IPS-18c (cell line): ENCODE data around the gene OLFML2B.

Source experiments
- H3K4me3 ChIP-seq: 2 replicates; pipeline ENCODE4 v1.7.0; 2013; ENCODE audit warnings: low read depth, mild to moderate bottlenecking, low read length, moderate library complexity; ENCODE audit not compliant: insufficient read depth
- H3K9me3 ChIP-seq: one replicate; pipeline ENCODE4 v1.6.1; 2013; ENCODE audit warnings: mild to moderate bottlenecking, low read length, moderate library complexity; ENCODE audit not compliant: control insufficient read depth, insufficient read depth

OLFML2B gene

DNA sequence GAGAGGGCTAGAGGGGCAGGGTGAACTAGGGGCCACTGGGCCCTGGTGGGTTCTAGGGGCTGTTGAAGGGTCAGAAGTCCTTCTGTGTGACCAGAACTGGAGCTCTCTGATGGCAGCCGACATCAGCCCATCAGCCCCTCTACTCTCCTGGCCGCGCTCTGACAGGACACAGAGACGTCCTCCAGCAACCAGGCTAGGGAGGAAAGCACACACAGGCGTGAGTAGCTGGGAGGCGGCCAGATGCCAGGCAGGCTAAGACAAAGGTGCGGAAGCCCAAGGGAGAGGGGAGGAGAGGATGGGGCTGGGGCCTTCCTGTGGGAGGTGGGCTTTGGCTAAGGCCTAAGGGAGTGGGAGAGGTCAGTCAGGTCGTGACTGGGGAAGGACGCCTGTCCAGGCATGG, 50.8 kb downstream of the OLFML2B start:
- no peaks in the 10 kb centered on the region for H3K9me3 ChIP-seq

DNA sequence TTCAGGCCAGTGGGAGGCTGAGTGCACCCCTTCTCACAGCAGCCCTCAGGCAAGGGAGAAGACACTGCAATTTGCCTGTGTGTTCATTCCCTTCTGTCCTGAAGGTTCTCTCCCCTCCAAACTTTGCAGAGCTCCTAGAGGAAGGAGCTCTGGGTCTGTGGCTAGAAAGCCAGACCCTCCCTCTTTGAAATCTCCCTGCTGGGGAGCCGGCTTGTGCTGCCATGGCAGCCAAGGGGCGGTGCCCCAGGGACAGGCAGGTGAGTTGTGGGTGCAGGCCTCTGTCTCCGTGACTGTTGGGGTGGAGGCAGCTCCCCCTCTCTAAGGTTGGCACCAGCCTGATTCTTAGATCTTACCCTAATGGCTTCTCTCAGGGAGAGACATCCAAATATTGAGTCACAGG, 53.0 kb downstream of the OLFML2B start:
- Histone ChIP-seq H3K4me3 (no peak overlapping the region), H3K9me3 (no peaks in the 10 kb centered on the region)

More for the DNA sequence above, 50.8 kb downstream of the OLFML2B start:
- H3K4me3 ChIP-seq, result no peak overlapping the region

DNA sequence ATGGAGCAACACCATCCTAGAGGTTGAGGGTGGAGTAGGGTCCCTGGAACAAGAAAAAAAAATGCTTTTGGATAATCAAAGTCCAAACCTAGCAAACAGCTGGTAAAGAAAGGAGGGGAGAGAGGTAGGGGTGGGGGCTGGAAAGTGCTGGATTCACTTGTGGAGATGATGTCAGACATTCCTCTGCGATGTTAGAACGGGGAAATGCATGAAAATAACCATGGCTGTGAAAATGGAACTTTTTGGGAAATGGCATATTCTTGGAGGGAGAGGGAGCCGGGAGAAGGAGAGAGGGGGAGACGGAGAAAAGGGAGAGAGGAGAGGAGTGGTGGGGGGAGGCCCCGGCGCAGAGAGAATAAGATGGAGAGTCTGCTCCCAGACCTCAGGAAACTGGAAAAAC, 53.6 kb downstream of the OLFML2B start:
- Histone ChIP-seq H3K4me3 (no peak overlapping the region), H3K9me3 (no peaks in the 10 kb centered on the region)

DNA sequence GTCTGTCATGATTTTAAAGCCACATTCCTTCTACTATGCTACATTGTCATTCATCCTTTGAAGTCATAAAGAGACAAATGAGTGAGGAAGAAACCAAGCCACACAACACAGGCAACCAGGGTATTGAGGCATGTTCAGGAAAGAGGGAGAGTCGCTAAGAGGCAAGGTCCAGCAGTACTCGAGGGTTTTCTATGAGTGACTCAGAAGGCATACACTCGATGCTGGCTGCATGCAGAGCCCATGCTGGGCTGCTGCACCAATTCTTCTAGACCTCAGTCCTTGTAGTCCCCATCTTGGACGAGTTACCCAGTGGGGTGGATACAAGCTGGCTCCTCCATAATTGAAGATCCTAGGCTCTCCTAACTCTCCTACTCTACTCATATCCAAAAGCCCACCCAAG, 57.6 kb downstream of the OLFML2B start:
- H3K4me3 ChIP-seq, result no peak overlapping the region
- no peaks in the 10 kb centered on the region for H3K9me3 ChIP-seq

DNA sequence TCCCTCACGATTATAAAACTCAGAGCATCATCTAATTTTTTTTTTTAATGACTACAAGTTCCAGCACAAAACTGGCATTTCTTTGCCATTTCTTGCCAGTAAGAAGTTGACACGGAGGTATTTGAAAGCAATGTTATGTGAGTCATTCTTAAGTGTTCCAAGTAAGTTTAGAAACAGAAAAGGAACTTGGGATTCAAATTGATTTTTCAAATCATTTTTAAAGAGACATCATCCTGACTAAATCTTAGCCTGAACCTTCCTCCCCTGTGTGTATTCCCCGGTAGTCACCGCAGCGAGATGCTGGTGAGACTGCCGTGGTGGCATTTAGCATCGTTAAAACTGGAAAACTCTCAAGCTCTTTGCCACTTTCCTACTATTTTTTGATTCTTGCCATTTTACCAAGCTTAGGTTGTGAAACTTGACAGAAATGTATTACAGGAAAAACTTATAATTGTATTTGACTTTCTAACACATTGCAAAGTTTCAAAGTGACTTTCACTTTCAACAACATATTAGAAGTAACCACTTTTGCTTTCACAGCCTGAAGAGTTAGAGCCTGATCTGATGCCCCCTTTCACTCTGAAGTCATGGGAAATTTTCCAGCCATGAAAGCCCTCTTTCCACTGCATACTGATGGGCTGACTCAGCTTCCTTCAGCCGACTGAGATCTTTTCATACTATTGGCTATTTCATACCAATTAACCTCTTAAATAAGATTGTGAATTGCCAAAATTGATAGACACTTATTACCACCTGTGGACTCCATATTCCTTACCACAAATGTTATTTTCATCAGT, 61.4 kb downstream of the OLFML2B start:
- Histone ChIP-seq H3K9me3 (no peaks in the 10 kb centered on the region), H3K4me3 (no peak overlapping the region)

DNA sequence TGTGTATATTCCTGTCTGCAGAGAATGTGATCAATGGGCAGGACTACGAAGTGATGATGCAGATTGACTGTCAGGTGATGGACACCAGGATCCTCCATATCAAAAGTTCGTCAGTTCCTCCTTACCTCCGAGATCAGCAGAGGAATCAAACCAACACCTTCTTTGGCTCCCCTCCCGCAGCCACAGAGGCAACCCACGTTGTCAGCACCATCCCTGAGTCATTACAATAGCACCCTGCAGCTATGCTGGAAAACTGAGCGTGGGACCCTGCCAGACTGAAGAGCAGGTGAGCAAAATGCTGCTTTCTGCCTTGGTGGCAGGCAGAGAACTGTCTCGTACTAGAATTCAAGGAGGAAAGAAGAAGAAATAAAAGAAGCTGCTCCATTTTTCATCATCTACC, 65.2 kb downstream of the OLFML2B start:
- no peaks in the 10 kb centered on the region for H3K9me3 ChIP-seq
- no peak overlapping the region for H3K4me3 ChIP-seq

DNA sequence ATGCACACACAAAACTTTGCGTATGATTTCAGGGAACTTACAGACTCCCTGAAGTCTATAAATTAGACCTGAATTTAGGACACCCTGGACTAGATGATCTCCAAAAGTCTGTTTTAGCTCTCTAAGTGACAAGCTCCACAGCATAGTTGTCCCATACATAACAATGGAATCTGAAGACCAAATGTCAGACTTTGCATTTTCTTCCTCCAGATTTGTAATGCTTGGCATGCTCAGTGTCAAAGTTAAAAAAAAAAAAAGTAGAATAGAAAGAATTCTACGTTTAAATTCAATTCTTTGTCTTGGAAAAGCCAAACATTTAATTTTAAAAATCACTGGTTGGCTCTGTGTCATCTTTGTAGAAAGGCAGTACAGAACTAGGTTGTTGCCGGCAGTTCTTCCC, 66.7 kb downstream of the OLFML2B start:
- Histone ChIP-seq H3K4me3 (no peak overlapping the region), H3K9me3 (no peaks in the 10 kb centered on the region)

DNA sequence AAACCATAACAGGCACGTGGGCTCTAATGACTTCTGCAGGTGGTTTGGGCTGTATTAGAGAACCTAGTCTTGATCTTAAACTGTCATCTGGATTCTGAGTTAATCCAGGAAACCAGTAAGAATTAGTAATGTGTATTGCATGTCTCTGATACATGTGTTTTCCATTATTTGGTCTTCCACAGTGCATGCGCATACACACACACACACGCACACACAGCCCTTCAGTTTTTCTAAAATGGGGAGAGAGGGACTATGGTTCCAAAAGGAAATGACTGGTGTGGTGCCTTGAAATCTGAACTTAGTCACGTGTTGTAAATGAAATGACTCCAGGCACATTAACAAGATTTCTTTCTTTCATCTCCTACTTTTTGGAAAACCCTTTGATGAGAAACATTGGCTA, 67.6 kb downstream of the OLFML2B start:
- Histone ChIP-seq H3K4me3 (no peak overlapping the region), H3K9me3 (no peaks in the 10 kb centered on the region)

DNA sequence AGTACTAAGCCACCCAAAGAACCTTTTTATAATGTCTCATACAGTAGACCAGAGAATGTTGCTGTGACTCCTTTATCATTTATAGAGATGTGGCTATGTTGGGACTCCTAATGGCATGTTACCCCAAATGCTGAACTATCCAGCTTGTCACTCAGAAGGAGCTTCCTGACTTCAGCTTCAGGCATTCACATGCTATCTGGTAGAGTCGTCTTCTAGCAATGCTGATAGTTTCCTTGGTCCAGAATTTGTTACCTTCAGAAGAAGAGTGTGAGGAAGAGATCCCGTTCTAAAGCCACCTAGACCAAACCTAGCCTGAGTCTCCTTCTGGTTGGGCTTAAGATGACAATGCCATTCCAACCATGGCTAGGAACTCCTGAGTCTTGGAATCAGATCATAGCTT, 68.1 kb downstream of the OLFML2B start:
- no peaks in the 10 kb centered on the region for H3K9me3 ChIP-seq
- H3K4me3 ChIP-seq, result no peak overlapping the region

DNA sequence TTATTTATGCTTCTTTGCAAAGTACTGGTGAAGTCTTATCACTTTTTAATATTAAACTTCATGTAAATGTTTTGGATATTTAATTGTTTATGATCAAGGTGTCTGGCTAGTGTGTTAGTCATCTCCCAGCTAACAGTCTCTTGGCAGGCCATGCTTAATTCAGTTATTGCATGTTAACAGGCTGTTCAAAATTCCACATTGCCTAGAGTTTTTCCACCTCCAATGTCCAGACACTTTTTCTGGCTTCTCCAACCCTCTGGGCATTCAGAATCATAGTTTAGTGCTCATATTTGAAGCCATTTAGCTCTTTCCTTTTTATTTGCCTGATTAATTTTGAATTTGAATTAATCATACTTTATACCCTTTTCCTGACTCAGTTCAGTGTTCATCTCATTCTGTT, 69.2 kb downstream of the OLFML2B start:
- H3K9me3 ChIP-seq, result no peaks in the 10 kb centered on the region
- no peak overlapping the region for H3K4me3 ChIP-seq

DNA sequence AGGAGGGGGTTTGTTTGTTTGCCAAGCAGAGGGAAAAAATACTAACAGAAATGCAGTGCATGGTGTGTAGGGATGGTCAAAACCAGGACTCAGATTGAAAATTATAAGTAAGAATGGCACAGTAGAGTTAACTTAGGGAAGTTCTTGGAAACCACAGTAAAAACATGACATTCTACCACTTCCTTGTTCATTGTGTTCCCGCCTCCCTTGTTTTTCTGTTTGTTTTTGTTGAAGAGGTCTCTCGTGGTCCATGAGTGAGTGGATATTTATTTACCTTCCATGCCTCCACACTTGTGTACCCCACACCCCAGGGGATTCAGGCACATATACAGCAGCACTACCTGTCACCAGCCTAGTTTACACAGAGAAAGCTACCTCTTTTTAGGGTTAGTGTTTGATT, 69.6 kb downstream of the OLFML2B start:
- H3K9me3 ChIP-seq, result no peaks in the 10 kb centered on the region
- H3K4me3 ChIP-seq, result no peak overlapping the region

DNA sequence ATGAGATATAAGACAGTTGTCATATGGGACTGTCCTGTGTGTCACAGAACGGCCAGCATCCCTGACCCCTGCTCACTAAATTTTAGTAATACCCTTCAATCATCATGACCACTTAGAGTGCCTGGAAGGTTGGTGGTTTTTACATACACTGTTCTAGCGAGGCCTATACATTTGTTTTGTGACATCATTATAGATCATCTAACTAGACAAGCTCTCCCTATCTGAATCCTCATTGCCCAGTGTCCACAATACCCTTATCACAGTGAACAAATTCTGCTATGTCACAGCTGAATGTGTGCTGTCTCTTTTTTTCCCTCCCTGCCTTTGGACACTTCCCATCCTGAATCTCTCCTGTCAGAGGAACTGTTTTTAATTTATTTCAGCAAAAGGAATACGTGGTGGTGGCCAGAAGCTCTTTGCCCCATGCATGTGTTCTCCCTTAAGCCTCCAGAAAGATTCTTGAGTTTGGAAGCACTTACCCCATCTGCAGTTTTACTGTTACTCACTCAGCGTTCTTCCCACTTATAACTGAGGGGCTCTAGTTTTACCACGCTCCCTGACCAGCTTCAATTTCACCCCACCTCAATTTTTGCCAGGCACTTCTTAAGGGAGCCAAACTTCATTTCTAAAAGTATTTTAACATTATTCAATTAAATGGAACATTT, 70.3 kb downstream of the OLFML2B start:
- H3K9me3 ChIP-seq, result no peaks in the 10 kb centered on the region
- no peak overlapping the region for H3K4me3 ChIP-seq

DNA sequence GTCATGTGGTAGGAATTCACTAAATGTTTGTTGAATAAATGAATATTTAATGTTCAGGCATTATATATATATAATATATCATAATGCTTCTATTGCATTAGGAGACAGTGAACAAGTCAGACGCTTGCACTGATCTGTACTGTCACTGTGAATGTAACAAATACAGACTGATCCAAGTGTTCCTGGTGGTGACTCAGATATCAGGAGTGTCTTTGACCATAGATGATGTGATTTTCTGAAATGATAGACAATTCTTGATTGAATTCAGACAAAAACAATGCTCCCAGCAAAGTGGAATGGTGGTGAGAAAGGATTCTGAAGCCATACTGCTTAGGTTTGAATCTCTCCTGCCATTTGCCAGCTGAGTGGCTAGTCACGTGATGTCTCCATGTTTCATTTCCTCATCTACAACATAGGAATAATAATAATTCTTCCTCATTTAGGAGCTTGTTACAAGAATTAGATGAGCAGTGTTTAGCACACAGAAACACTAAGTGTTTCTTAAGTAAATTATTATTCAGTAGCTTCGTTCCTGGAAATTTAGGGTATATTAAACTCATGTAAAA, 71.0 kb downstream of the OLFML2B start:
- Histone ChIP-seq H3K4me3 (no peak overlapping the region), H3K9me3 (no peaks in the 10 kb centered on the region)

DNA sequence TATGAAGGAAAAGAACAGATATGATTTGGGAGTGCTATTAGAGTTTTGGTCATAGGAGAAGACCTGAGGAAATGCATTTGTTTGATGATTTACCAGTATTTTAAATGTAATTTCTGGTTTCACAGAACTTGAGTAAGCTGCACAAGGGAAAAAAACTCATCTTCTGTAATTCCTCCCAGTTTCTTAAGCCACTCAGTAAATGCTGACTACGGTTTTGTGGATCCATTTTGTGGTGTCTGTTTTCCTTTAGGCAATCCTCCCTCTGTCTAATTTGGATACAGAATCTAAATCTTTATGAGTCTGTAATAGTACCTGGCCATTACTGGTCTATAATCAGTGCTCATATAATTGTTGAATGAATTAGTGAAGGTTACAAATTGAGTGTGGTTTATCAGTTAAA, 72.0 kb downstream of the OLFML2B start:
- Histone ChIP-seq H3K9me3 (no peaks in the 10 kb centered on the region), H3K4me3 (no peak overlapping the region)

DNA sequence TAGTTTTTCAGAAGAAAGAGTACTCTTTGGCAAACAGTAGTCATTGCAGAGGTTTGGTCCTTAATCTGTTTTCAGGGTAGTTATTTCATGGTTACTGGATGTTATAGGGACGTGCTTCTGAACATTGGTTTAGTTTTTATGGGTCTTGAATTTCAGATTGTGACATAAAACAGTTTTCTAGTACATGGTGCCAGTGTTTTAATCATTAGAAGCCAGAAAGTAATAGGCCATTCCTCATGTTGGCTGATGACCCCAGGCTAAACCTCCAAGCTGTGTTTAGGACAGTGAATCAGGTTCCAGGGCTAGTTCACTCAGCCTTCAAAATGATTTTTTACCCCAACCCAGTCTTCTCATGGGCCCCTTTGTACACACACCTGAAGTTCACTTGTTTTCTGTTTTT, 73.3 kb downstream of the OLFML2B start:
- H3K9me3 ChIP-seq, result no peaks in the 10 kb centered on the region
- H3K4me3 ChIP-seq, result no peak overlapping the region

DNA sequence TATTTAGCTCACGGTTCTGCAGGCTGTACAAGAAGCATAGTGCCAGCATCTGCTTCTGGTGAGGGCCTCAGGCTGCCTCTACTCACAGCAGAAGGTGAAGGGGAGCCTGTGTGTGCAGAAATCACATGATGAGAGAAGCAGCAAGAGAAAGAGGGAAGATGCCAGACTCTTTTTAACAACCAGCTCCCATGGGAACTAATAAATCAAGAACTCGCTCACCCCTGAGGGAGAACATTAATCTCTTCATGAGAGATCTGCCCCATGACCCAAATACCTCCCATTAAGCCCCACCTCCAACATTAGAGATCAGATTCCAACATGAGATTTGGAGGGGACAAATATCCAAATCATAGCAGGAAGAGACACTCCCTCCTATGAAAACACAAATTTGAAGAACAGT, 74.1 kb downstream of the OLFML2B start:
- no peaks in the 10 kb centered on the region for H3K9me3 ChIP-seq
- H3K4me3 ChIP-seq, result no peak overlapping the region

DNA sequence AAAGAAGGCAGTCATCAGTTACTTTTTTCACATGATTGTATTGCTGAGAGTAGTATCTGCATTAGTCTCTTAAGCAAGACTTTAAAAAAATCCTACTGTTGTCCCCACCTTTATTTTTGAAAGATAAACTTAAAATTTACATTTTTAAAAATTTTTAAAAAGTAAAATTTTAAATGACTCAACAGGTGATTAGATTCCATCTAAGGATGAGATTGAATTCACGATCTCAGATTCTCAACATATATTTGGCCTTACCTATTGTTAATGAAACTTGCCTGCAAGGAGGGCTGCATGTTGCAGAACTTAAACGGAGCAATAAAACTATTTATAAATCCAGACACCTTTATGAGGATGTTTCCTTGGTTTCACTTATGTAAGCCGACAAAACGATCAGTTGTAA, 75.2 kb downstream of the OLFML2B start:
- no peaks in the 10 kb centered on the region for H3K9me3 ChIP-seq
- no peak overlapping the region for H3K4me3 ChIP-seq
